Measurements from ENCODE around the gene KRT76. TPM values are rescaled to one million over a fixed set of nuclear protein-coding genes. Genes with fewer than 3 reads are reported as not detected.

Gene KRT76
- polyA plus RNA-seq, 1 of the 3 experiments (the other 2 are of a cell fraction), result not detected

DNA sequence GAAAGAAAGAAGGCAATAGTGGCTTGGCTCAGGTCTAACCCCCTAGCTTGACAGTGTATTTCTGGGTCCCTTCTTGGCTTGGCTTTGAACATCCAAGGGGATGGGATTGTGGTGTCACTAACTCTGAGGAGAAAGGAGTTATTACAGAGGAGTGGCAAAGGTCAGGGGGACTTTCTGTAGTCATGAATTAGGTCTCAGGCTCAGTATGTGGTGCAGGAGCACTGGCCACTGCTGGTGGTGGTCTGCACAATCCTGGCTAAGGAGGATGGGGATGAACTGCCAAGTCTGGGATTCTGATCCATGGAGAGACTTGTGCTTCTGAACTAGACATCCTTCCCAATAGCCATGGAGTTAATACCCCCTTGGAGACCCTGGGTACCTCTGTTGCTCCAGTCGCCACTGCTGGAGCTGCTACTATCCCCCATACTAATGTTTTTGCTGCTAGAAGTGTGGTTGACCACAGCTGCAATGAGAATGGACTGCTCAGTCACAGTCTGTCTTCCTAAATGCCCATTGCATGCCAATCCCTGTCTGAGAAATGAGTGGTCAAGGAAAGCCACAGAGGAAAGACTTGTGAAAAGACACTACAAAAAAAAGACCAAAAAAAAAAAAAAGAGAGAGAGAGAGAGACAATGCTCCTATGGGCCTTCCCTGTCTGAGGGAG lies 32.5 kb downstream of the KRT76 start:
- TF ChIP-seq ELF1 (IDR thresholded peaks at IDR 0.05), result no peak
- DNase-seq, result no peak
- H3K9ac ChIP-seq, result no peak overlapping the region
- H3K9me2 ChIP-seq, result no peaks in the 10 kb centered on the region
- ChIA-PET POLR2A (no interaction called here), CTCF (interaction anchor here (0.7 kb wide), 2 partner anchors 57 to 622 kb away, joined by 3 read pairs; no protein-coding TSS in a partner anchor)
- H2AFZ ChIP-seq (ENCODE audit: low read depth), result no peak overlapping the region
- no peaks in the 10 kb centered on the region for H3K36me3 ChIP-seq (replicated peaks in 1 of 2; ENCODE audit: control insufficient read depth in 1 of 2, insufficient read depth in 2 of 2, low read length in 1 of 2)
- H3K79me2 ChIP-seq (ENCODE audit: insufficient read depth), result no peaks in the 10 kb centered on the region
- no peaks in the 10 kb centered on the region for H4K20me1 ChIP-seq (ENCODE audit: insufficient read depth)
- no peak overlapping the region for H3K4me2 ChIP-seq
- H3K4me1 ChIP-seq (ENCODE audit: control insufficient read depth in 1 of 2, insufficient read depth in 2 of 2, low read depth in 1 of 2, low read length in 1 of 2), result no peaks in the 10 kb centered on the region
- H3K27me3 ChIP-seq (ENCODE audit: insufficient read depth), result peaks cover 16% of the 10 kb centered on the region; the same call in 1 of the 2 replicates
- H3K9me3 ChIP-seq, result no peaks in the 10 kb centered on the region
- WGBS (ENCODE audit: low lambda C conversion rate), result 20% methylated on average over 1 of the region's 1 CpG
- H3F3A ChIP-seq (replicated peaks; ENCODE audit: insufficient read depth), result no peaks in the 10 kb centered on the region
- H3K27ac ChIP-seq (ENCODE audit: low read depth in 2 of 2, low read length in 1 of 2), result no peak overlapping the region
- H3K4me3 ChIP-seq (ENCODE audit: low read depth in 2 of 2, low read length in 1 of 2), result no peak overlapping the region

GRCh38 chr12:52742822-52743457 lies 34.2 kb downstream of the KRT76 start:
- Histone ChIP-seq H3K27ac (ENCODE audit: low read depth in 2 of 2, low read length in 1 of 2) (no peak overlapping the region), H3K4me3 (ENCODE audit: low read depth in 2 of 2, low read length in 1 of 2) (no peak overlapping the region), H3F3A (replicated peaks; ENCODE audit: insufficient read depth) (no peaks in the 10 kb centered on the region), H3K79me2 (ENCODE audit: insufficient read depth) (no peaks in the 10 kb centered on the region), H3K27me3 (ENCODE audit: insufficient read depth) (peaks cover 10% of the 10 kb centered on the region; the same call in 1 of the 2 replicates), H3K9me2 (no peaks in the 10 kb centered on the region), H3K4me1 (ENCODE audit: control insufficient read depth in 1 of 2, insufficient read depth in 2 of 2, low read depth in 1 of 2, low read length in 1 of 2) (no peaks in the 10 kb centered on the region), H4K20me1 (ENCODE audit: insufficient read depth) (no peaks in the 10 kb centered on the region), H3K4me2 (no peak overlapping the region), H3K9ac (no peak overlapping the region), H3K36me3 (replicated peaks in 1 of 2; ENCODE audit: control insufficient read depth in 1 of 2, insufficient read depth in 2 of 2, low read length in 1 of 2) (no peaks in the 10 kb centered on the region), H3K9me3 (no peaks in the 10 kb centered on the region), H2AFZ (ENCODE audit: low read depth) (no peak overlapping the region)
- ChIA-PET POLR2A (no interaction called here), CTCF (no interaction called here)
- no peak for TF ChIP-seq RFX5 (IDR thresholded peaks at IDR 0.05; ENCODE audit: low read length)
- no peak for TF ChIP-seq CTCF (IDR thresholded peaks at IDR 0.05)
- TF ChIP-seq RAD21 (IDR thresholded peaks at IDR 0.05; ENCODE audit: low read length), result no peak
- no peak for TF ChIP-seq JUND (IDR thresholded peaks at IDR 0.05)
- TF ChIP-seq NFIC (IDR thresholded peaks at IDR 0.05; ENCODE audit: borderline replicate concordance), result no peak
- no peak for TF ChIP-seq TCF12 (IDR thresholded peaks at IDR 0.05)
- no peak for TF ChIP-seq EZH2phosphoT487 (IDR thresholded peaks at IDR 0.05; ENCODE audit: borderline replicate concordance, low read depth)
- TF ChIP-seq RCOR1 (IDR thresholded peaks at IDR 0.05; ENCODE audit: low read length), result no peak
- 38% methylated on average over 1 of the region's 3 CpGs for WGBS (ENCODE audit: low lambda C conversion rate)
- no peak for DNase-seq

DNA sequence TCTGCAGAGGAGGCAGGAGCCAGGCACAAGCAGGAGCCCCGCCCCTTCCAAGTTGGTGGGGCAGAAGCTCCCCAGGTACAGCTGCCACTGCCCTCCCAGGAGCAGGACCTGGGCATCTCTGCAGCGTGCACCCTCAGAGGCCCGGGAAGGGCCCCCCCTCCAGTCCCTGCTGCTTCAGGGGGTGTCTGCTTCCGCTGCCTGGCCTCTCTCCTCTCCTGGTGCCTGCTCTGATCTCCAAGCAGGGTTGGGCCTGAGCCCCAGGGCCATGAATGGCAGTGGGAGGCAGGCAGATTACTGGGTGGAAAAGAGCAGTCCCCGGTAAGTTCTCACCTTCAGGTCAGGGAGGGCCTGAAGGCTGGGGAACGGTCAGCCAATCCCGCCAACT lies 35.0 kb downstream of the KRT76 start:
- Histone ChIP-seq H3K27ac (ENCODE audit: low read depth in 2 of 2, low read length in 1 of 2) (no peak overlapping the region), H3F3A (replicated peaks; ENCODE audit: insufficient read depth) (no peaks in the 10 kb centered on the region), H3K9ac (no peak overlapping the region), H3K4me2 (no peak overlapping the region), H3K4me3 (ENCODE audit: low read depth in 2 of 2, low read length in 1 of 2) (no peak overlapping the region), H3K9me3 (no peaks in the 10 kb centered on the region), H3K9me2 (no peaks in the 10 kb centered on the region), H3K79me2 (ENCODE audit: insufficient read depth) (no peaks in the 10 kb centered on the region), H3K27me3 (ENCODE audit: insufficient read depth) (peaks cover 6% of the 10 kb centered on the region; the same call in 1 of the 2 replicates), H3K36me3 (replicated peaks in 1 of 2; ENCODE audit: control insufficient read depth in 1 of 2, insufficient read depth in 2 of 2, low read length in 1 of 2) (no peaks in the 10 kb centered on the region), H4K20me1 (ENCODE audit: insufficient read depth) (no peaks in the 10 kb centered on the region), H3K4me1 (ENCODE audit: control insufficient read depth in 1 of 2, insufficient read depth in 2 of 2, low read depth in 1 of 2, low read length in 1 of 2) (no peaks in the 10 kb centered on the region), H2AFZ (ENCODE audit: low read depth) (no peak overlapping the region)
- no peak for DNase-seq
- ChIA-PET CTCF (no interaction called here), POLR2A (no interaction called here)
- WGBS (ENCODE audit: low lambda C conversion rate), result 12% methylated on average over 5 of the region's 7 CpGs
- TF ChIP-seq MEF2A (IDR thresholded peaks at IDR 0.05; ENCODE audit: borderline replicate concordance, low read depth) (no peak), FOXJ3 (CRISPR knock-in tag; IDR thresholded peaks at IDR 0.05) (no peak), ELF1 (IDR thresholded peaks at IDR 0.05) (no peak), RCOR1 (IDR thresholded peaks at IDR 0.05; ENCODE audit: low read length) (no peak), RFX5 (IDR thresholded peaks at IDR 0.05; ENCODE audit: low read length) (no peak), GABPA (IDR thresholded peaks at IDR 0.05; ENCODE audit: low read depth) (no peak), NFIC (IDR thresholded peaks at IDR 0.05; ENCODE audit: borderline replicate concordance) (no peak), MXI1 (IDR thresholded peaks at IDR 0.05; ENCODE audit: low read depth, low read length) (no peak), ZBTB33 (IDR thresholded peaks at IDR 0.05; ENCODE audit: borderline replicate concordance, low read depth) (no peak), FOXM1 (IDR thresholded peaks at IDR 0.05; ENCODE audit: low read depth) (no peak)
- TF ChIP-seq, protein P1, sequence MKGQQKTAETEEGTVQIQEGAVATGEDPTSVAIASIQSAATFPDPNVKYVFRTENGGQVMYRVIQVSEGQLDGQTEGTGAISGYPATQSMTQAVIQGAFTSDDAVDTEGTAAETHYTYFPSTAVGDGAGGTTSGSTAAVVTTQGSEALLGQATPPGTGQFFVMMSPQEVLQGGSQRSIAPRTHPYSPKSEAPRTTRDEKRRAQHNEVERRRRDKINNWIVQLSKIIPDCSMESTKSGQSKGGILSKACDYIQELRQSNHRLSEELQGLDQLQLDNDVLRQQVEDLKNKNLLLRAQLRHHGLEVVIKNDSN (IDR thresholded peaks at IDR 0.05; ENCODE audit: borderline replicate concordance, low read depth), result no peak

Measured in SK-N-SH (cell line).